GM18519 (cell line): ENCODE data around the gene SIRPG.
"Not testable (repeated sequence)": the region's sequence is repeated elsewhere in the genome, so short reads cannot be mapped to it uniquely, and the experiment has no call there.

Experiments used
- ATAC-seq: cut with Tn5 transposase; IDR thresholded peaks from one replicate; pipeline ENCODE4 v1.9.1; 2021; ENCODE audit warnings: mild to moderate bottlenecking, moderate library complexity; ENCODE audit not compliant: unreplicated experiment, low FRiP score

Gene SIRPG

DNA sequence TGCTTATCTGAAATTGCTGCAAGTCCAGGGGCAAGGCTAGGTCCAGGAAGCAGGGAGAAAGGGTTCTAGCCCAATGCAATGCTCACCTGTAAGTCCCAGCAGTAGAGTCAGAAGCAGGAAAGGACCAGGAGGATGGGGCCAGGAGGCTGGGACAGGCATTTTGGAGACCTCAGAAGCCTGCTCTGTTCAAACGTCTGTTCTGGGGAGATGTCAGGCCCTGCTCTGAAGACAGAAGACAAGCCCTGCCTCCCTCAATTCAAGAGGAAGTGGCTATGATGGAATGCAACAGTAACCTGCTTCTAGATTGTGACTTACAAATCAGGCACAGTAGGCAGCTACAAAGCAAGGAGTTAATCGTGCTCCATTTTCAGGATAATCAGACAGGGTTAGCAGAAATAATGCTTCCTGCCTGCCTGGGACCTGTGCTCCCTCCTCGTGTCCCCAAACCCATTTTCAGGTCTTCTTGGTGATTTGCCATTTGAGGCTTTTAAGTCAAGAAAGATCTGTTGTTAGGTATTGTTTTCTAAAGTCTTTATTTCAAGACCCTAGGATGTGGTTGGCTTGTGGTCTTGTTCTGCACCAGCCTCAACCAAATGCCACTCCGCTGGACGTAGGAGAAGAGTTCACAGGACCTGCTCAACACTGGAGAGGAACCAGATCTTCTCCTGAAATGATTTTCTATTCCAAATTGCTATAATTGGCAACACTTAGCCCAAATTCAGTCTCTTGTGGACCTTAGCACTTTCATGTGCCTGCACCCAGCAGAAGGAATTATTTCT, at the start of gene SIRPG:
Gene SIRPG (minus strand): TSS at position 224 of the 779 bp plus-strand sequence. CDS start 65 bp downstream, at position 159.
- ATAC-seq: no peak

DNA sequence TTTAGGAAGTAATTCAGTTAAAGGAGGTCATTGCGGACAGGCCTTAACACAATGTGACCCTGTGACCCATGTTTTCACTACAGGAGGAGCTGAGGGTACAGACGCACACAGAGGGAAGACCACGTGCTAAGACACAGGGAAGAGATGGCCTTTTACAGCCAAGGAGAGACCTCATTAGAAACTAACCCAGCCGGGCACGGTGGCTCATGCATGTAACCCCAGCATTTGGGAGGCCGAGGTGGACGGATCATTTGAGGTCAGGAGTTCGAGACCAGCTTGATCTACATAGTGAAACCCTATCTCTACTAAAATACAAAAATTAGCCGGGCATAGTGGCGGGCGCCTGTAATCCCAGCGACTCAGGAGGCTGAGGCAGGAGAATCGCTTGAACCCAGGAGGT, 49.3 kb upstream of the SIRPG start:
- not testable (repeated sequence) for ATAC-seq

DNA sequence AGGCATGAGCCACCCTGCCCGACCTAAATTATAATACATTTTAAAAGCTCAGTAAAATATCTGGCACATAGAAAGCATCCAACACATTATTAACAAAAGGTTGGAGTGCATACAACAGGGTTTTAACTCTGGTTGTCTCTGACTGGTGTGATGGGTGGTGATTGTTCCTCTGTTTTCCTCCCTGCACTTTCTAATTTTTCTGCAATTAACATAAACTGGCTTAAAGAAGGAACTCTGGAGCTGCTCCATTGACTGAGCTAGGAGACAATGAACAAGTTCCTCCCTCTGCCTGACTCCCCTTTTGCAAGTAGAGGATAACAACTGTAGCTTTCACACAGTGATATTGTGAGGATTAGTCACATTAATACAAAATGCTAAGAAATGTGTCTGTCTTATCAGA, 48.5 kb upstream of the SIRPG start:
- no peak for ATAC-seq

DNA sequence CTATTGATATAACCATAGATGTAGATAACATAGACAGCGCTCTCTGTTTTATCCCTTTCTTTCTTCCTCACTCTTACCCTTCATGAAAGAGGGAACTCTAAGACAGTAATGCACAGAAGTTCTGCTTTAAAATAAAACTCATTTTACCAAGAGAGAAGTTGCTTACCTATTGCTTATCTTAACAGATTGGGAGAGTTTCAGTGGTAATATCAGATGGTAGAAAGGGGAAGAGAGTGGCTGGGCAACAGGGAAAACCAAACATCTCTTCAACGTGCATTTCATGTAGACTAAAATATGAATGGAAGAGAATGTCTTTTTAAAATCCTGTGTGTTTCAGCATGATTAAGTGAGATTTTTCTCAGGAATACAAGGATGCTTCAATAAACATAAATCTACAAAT, 45.3 kb upstream of the SIRPG start:
- ATAC-seq: no peak

DNA sequence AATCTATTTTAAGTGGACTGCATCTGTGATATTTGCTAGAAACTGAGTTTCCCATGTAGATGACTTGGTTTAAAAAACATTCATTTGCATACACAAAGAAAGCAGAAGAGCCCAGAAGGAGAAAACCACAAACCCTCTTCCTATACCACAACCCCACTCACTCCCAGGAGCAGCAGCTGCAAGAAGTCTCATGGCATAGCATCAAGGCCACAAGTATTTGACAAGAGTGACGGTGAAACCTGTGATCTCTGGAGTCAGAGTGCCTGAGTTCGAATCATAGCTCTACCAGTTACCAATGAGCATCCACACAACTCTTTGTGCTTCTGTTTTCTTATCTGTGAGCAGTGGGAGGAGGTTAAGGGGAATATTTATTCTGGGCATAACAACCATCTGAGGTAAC, 44.7 kb upstream of the SIRPG start:
- ATAC-seq: no peak

DNA sequence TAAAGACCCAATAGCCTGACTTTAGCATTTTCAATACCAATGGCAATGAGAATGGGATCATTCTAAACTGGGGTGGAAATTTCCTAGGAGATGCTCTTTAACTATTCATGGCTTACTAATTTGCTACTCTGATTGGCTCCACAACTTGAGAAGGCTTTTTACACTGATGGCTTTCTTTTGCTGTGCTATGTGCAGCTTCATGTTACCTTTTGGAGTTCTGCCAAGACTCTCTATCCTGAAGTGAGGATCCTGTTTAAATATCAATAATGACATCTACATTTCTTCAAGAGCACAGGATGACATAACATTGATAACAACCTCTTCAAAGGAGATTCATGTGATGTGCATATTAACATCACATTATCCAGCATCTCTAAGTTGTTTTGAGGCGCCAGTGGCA, 43.4 kb upstream of the SIRPG start:
- ATAC-seq: no peak

DNA sequence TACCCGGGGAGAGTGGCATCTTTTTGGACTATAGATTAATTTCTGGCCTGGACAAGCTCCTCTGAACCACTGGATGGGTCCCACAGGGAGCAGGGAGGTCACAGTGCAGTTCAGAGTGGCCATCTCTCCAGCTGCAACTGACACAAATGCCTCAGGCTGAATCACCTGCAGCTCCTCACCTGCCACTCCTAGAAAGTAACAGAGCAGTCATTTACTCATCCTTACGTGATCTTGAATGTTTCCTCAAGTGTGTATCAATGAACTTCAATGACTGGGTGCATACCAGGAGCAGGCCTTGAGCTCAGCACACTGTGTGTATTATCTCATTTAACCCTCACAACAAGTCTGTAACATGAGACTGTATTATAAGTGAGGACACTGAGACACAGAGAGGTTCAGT, 40.0 kb upstream of the SIRPG start:
- ATAC-seq: no peak

DNA sequence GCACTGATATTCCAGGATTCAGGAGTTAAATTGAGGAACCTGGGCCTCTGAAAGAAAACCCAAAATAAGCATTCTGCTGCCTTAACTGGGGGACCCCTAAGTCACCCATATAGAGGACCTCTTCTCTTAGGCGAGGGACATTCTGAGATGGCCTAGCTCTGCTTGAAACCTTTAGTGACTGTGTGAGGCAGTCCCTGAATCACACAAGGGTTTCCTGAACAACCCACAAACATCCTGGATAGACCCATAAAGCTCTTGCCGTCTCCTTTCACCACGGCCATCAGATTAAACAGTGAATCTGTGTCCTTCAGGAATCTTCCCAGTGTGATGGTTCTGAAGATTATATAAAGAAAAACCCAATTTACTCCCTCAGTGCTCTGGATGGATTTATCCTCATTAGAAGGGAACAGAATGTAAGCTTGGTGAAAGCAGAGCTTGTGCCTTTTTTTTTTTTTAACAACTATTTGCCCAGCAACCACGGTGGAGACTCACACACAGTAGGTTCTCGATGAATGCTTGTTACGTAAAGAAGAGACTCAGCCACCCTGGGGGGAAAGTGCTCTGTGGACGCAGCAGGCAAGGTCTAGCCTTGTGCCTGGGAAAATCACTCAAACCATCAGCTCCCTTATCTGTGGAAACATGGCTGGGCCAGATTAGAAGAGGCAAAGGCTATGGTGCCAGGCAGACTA, 39.1 kb upstream of the SIRPG start:
- no peak for ATAC-seq

DNA sequence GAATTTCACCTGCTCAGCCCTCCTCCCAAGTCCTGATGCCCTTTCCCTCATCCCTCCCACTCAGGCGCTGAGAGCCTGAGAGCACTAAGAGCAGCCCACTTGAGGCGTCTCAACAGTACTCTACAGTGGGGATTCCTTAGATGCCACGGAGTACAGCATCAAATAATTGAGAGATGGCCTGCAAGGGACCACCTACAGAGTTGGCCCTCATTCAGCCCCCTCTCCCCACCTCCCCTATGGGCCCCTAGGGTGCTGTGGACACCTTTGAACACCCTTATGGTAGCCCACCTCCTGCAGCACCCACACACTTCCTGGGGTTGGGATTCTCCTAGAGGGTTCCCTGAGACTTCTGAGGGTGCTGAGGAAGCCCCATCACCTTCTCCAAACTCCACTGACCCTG, 37.1 kb upstream of the SIRPG start:
- ATAC-seq: no peak

DNA sequence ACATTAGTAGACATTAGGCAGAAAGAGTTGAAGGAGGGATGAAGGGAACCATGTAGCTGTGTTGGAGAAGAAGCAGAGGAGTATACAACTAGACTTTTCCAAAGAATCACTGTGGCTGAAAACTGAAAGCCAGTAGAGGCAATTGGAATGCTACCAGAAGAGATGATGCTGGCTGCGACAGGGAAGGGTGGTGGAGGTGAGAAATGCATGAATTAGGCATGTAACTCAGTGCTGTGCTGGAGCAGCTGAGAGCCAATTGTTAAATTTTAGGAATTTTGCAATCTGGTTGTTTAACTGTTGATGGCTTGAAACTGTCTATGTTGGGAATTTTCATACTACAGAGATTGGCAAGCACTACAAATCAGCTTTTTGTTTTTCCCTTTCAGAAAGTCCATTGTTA, 35.8 kb upstream of the SIRPG start:
- no peak for ATAC-seq

DNA sequence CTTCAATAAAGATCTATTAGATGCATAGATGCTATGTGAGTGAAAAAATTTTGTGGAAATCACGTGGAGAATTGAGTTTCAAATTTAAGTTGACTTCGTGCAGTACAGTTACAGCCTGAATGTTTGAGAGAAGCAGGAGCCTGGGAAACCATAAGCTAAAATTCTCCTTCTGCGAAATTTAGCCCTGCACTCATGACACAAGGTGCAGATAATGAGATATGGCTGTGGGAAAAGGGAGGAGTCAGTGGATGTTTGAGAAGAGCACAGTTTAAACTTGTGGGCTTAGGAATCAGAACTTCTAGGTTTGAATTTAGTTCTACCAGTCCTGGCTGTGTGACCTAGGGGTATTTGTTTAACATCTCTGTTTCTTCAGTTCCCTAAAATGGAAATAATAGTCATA, 32.1 kb upstream of the SIRPG start:
- ATAC-seq: no peak

DNA sequence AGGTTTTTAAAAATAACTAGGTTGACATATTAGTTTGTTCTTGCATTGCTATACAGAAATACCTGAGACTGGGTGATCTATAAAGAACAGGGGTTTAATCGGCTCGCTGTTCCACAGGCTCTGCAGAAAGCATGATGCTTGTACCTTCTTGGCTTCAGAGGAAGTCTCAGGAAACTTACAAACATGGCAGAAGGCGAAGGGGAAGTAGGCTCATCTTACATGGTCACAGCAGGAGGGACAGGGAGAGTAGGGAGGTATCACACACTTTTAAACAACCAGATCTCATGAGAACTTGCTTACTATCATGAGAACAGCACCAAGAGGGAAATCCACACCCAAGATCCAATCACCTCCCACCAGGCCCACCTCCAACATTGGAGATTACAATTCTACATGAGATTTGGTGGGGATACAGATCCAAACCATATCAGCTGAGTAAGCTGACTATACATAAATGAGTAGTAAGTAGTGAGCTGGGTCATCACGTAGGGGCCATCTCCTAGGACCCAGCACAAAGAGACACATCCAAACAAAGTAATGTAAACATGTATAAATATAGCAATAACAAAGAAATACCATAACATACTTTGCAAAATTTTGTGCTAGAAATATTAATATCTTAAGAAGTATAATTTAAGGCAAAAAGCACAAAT, 31.4 kb upstream of the SIRPG start:
- ATAC-seq: no peak

DNA sequence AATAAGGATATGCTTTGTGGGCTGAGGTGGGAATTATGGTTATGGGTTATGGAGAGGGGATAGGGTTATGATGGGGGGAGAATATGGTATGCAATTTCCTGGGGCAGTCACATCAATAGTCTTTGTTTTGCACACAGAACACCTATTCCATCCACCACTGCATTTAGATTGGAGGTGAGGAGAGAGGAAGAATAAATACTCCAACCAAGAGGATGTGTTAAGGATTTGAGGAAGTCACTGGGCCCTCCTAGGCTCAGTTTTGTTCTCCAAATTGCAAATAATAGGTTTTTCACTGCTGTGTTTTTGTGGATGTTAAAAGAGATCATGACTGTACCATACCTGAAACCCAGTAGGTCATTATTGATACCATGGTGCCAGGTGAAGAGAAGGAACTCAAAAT, 29.5 kb upstream of the SIRPG start:
- ATAC-seq: no peak

DNA sequence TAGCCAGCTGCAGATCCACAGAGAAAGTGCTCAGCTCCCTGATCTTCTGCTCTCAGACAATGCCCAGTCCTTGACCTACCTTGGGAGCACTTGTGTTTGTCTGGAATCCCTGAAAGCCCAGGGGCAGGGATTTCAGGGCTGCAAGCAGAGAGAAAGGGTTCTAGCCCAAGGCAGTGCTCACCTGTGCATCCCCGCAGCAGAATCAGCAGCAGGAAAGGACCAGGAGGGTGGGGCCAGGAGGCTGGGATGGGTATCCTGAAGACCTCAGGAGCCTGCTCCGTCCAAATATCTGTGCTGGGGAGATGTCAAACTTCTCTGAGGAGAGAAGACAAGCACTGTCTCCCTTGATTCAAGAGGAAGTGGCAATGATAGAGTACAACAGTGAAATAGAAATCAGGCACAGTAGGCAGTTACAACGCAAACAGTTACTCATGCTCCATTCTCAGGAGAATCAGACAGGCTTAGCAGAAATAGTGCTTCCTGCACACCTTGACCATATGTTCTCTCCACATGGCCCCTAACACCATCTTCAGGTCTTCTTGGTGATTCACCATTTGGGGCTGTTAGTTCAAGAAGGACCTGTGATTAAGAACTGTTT, 28.7 kb upstream of the SIRPG start:
- ATAC-seq: no peak

DNA sequence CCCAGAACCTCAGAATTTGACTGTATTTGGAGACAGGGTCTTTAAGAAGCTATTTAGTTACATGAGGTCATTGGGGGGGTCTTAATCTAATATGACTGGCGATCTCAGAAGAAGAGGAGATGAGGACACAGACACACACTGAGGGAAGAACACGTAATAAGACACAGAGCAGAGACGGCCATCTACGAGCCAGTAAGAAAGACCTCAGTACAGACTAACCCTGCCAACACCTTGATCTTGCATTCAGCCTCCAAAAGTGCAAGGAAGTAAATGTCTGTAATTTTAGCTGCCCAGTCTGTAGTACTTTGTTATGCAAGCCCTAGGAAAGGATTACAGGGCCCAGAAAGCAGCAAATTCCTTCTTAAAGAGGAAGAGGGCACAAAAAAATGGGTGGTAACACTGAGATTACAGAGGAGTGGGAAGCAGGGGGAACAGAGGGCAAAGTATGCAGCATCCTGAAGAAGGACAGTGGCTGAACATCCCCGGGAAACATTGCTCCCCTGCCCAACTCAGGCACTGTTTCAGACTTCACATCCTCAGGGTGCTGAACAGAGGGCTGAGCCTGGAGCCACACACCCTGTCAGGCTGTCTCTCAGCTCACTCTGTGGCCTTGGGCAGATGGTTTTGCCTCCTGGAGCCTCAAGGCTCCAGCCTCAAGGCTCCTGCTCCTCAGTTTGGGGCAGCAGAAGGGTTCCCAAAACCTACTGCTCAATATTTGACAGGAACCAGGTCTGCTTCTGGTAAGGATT, 27.9 kb upstream of the SIRPG start:
- no peak for ATAC-seq

DNA sequence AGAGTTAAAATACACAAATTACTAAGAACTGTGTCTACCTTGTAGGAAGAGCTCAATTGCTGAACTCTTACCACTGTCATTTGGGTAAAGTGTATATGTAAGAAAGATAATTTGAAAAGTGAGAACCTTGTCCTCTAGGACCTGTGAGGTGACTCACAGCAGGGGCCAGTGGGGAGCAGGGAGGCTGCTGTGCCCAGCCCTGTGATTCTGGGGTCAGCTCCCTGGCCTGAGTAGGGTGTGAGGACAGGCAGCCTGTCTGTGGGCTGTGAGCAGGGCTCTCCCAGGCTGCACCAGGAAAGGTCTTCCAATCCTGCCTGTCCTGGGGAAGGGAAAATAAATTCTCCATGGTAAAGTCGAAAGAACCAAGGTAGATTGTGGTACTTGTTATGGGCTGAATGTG, 27.3 kb upstream of the SIRPG start:
- ATAC-seq: no peak

DNA sequence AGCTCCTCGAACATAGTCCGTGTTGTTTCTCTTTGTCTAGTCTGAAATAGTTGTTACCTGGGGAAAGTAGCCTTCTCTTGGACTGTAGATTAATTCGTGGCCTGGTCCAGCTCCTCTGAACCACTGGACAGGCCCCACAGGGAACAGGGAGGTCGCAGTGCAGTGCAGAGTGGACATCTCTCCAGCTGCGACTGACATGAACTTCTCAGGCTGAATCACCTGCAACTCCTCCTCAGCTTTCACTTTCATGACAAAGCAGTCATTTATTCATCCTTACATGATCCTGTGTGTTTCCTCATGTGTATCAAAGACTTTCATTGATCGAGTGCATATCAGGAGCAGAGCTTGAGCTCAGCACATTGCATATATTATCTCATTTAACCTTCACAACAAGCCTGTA, 19.1 kb upstream of the SIRPG start:
- no peak for ATAC-seq

DNA sequence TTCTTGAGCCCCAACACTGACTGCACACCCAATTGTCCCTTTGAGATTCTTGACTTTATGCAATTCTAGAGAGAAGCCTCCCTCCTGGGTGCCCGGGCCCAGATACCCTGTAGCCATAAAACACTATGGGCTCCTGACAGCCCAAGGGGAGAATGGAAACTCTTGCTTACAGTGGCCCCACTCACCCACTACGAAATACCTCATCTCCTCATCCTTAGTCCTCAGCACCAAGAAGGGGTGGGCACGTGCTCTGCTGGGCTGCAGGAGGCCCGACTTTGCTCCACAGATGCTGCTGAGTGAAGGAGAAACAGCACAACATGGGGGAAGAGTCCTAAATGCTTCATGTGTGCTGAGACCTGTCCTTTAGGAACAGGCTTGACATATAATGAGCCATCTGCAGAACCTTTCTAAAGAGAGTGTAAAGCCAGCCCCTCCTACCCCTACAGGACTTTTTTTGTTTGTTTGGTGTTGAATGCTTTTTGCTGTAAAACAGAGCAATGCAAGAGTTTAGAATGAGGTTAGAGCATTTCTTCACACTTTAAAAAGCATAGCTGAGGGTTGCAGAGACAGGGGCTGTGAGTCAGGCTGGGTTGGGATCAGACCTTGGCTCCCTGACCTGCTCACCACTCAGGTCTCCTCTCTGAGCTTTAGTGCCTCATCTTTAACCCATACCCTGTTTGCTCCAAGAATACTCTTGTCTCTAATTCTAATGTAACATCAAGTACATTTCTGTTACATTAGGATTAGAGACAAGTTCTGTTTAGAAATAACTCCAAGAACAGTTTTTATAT, 17.6 kb upstream of the SIRPG start:
- ATAC-seq: no peak

DNA sequence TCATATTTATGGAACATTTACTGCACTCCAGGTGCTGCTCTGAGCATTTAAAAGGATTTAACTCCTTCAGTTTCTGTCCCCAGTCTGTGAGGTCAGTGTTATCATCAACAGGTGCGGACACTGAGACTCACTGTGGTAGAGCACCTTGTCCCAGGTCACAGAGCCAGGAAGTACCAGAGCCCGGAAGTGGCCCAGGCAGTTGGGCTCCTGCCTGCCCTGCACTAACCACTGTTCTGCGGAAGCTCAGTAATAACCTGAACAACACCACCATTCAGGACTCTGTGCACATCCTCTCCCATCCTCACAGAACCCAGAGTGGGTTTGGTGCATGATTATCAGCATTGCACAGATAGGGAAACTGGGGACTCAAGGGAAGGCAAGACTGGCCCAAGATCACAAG, 16.8 kb upstream of the SIRPG start:
- no peak for ATAC-seq

DNA sequence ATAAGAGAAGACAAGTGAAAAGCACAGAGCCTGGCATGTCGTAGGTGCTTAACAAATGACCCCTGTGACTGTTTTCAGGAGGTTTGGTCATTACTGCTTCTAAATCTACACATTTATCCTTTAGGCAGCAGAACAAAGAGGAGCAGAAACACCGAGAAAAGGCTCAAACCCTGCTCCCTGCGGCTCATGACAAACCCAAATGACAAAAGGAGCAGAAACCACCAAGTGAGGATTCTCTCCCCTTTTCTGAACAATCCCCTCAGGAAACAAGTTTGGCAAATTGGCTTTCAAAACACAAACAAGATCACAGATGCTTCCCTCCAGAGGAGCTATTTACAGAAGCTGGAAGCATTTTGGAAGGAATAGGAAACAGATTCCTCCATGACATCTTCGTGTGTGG, 15.8 kb upstream of the SIRPG start:
- ATAC-seq: no peak
